ENCODE results near the gene DTNB.
"Not testable (repeated sequence)": the region's sequence is repeated elsewhere in the genome, so short reads cannot be mapped to it uniquely, and the experiment has no call there.

The DTNB gene

DNA sequence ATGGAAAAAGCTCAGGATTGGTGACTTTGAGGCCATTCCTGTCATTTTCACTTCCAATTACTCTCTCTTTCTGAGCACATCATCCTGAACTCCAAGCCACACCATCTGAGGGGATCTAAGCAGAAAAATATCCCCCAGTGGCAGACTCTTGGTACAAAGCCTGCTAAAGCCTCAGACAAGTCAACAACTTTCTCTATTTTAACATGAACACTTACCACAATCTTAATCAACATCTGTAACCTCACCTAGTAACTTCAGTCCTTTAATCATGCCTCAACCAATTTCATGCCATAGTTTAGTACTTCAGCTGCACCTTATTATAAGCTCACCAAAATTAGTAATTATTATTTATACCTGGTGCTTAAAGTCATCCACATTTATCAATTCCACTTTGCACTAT, 128.9 kb downstream of the DTNB start:
- no peak for DNase-seq (ENCODE audit: low read depth)

DNA sequence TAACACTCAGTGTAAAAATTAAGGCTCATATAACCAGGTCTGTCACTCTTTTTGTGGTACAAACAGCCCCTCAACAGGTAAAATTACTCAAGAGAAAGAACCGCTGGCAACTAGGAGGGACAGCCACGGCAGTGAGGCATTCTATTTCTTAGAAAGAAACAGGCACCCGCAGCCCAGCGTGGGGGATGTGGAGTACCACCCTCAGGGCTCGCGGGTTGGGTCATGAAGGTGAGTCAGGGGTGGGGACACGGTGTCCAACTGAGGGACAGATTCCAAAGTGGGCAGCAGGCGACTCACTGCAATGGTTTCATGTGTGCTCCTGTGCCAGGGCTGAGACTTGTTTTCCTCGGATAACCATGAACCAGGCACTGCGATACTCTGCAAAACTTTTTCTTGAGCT, 129.4 kb downstream of the DTNB start:
- H3K4me3 ChIP-seq (ENCODE audit: low read depth, low read length), result no peak overlapping the region
- TF ChIP-seq, protein P1, sequence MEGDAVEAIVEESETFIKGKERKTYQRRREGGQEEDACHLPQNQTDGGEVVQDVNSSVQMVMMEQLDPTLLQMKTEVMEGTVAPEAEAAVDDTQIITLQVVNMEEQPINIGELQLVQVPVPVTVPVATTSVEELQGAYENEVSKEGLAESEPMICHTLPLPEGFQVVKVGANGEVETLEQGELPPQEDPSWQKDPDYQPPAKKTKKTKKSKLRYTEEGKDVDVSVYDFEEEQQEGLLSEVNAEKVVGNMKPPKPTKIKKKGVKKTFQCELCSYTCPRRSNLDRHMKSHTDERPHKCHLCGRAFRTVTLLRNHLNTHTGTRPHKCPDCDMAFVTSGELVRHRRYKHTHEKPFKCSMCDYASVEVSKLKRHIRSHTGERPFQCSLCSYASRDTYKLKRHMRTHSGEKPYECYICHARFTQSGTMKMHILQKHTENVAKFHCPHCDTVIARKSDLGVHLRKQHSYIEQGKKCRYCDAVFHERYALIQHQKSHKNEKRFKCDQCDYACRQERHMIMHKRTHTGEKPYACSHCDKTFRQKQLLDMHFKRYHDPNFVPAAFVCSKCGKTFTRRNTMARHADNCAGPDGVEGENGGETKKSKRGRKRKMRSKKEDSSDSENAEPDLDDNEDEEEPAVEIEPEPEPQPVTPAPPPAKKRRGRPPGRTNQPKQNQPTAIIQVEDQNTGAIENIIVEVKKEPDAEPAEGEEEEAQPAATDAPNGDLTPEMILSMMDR (conservative IDR thresholded peaks at IDR 0.05; ENCODE audit: low read depth, low read length), result no peak
- DNase-seq (ENCODE audit: low read depth), result no peak

More for the DNA sequence above, 128.9 kb downstream of the DTNB start:
- no peak overlapping the region for H3K4me3 ChIP-seq (ENCODE audit: low read depth, low read length)
- TF ChIP-seq, protein P1 (conservative IDR thresholded peaks at IDR 0.05; ENCODE audit: low read depth, low read length), result no peak

GRCh38 chr2:25541378-25541777, 132.0 kb downstream of the DTNB start:
- TF ChIP-seq, protein P1 (conservative IDR thresholded peaks at IDR 0.05; ENCODE audit: low read depth, low read length), result no peak
- no peak for DNase-seq (ENCODE audit: low read depth)
- no peak overlapping the region for H3K4me3 ChIP-seq (ENCODE audit: low read depth, low read length)

DNA sequence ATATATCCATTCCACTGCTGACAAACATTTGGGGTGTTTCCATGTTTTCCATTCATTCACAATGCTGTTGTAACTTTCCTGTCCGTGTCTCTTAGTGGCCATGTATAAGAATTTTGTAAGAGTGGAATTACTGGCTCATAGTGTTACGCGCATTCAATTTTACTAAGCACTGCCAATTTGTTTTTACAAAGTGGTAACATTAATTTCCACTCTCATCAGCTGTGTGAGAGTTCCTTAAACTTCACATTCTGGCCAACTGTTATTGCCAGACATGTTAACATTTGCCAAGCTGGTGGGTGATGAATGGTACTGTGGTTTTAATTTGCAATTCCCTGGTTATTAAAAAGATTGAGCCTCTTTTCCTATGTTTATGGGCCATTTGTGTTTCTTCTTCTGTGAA, 134.2 kb downstream of the DTNB start:
- TF ChIP-seq, protein P1 (conservative IDR thresholded peaks at IDR 0.05; ENCODE audit: low read depth, low read length), result no peak
- no peak for DNase-seq (ENCODE audit: low read depth)
- H3K4me3 ChIP-seq (ENCODE audit: low read depth, low read length), result no peak overlapping the region

DNA sequence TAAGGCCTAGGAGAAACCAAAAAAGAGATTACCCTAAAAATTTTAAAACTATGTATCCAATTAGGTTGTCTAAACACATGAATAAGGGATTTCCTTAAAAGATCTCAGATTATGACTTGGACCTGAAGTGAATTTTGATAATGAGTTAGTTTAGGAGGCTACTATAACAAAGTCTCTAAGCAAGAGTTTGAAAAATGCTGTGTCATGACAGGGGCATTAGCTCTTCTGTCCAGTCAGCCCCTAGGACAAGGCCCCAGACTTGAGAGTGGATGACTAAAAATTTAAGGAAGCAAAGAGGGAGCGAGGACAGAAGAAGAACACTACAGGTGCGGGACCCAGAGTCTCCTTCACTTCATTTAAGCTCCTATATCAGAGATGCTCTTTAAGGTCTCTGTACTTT, 135.9 kb downstream of the DTNB start:
- no peak for DNase-seq (ENCODE audit: low read depth)
- TF ChIP-seq, protein P1 (conservative IDR thresholded peaks at IDR 0.05; ENCODE audit: low read depth, low read length), result no peak
- no peak overlapping the region for H3K4me3 ChIP-seq (ENCODE audit: low read depth, low read length)

- not testable (repeated sequence) for DNase-seq (ENCODE audit: low read depth); H3K4me3 ChIP-seq (ENCODE audit: low read depth, low read length)
These were observed 137.7 kb downstream of the DTNB start for GRCh38 chr2:25535411-25536289.

DNA sequence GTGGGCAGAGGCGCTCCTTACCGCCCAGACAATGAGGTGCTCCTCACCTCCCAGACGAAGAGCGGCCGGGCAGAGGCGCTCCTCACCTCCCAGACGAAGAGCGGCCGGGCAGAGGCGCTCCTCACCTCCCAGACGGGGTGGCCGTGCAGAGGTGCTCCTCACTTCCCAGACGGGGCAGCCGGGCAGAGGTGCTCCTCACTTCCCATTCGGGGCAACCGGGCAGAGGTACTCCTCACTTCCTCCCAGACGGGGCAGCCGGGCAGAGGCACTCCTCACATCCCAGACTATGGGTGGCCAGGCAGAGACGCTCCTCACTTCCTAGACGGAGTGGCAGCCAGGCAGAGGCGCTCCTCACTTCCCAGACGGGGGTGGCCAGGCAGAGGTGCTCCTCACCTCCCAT, 138.4 kb downstream of the DTNB start:
- H3K4me3 ChIP-seq (ENCODE audit: low read depth, low read length); DNase-seq (ENCODE audit: low read depth): not testable (repeated sequence)

- DNase-seq (ENCODE audit: low read depth), result no peak
- TF ChIP-seq, protein P1 (conservative IDR thresholded peaks at IDR 0.05; ENCODE audit: low read depth, low read length), result no peak
- H3K4me3 ChIP-seq (ENCODE audit: low read depth, low read length), result no peak overlapping the region
These were observed 138.9 kb downstream of the DTNB start for GRCh38 chr2:25534455-25534854.

DNA sequence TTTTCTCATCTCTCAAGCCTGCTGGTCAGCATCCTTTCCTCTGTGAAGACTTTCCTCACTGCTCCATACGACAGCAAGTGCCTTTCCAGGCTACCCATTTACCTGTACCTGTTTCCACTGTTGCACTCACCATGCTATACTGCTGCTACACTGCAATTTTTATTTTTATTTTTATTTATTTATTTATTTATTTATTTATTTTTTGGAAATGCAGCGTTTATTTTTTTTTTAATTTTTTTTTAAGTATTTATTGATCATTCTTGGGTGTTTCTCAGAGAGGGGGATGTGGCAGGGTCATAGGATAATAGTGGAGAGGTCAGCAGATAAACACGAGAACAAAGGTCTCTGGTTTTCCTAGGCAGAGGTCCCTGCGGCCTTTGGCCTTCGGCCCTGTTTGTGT, 139.6 kb downstream of the DTNB start:
- H3K4me3 ChIP-seq (ENCODE audit: low read depth, low read length); DNase-seq (ENCODE audit: low read depth): not testable (repeated sequence)

Data from choroid plexus epithelial cell (primary cell).